Upper lobe of left lung (tissue), 6 donors: Measurements from ENCODE around the gene IPO9. TPM values are rescaled to one million over a fixed set of nuclear protein-coding genes. Genes with fewer than 3 reads are reported as not detected.
A peak's percentile ranks its signal among the peaks of the same experiment; 100 is the strongest.

Source experiments
- ATAC-seq, 2 donors: fragments of 200-7000 bp; cut with Tn5 transposase; one replicate each; pipeline ENCODE4 v1.9.1; 2022; ENCODE audit warnings: mild to moderate bottlenecking in 2 of 2, moderate library complexity in 2 of 2; ENCODE audit not compliant: low FRiP score in 2 of 2
- DNase-seq, 2 donors: peaks; one replicate each; pipeline ENCODE4 v3.0.0-alpha.2; 2019 to 2020
- H3K27ac ChIP-seq, 4 donors: fragments of 200-600 bp; sonication (generic); one replicate each; pipeline ENCODE4 v1.5.1; 2016 to 2019
- H3K27me3 ChIP-seq, 4 donors: fragments of 200-600 bp; sonication (generic); one replicate each; pipeline ENCODE4 v1.5.1; 2017 to 2019
- H3K36me3 ChIP-seq, 4 donors: fragments of 200-600 bp; sonication (generic); one replicate each; pipeline ENCODE4 v1.5.1; 2016 to 2019
- H3K4me1 ChIP-seq, 4 donors: fragments of 200-600 bp; sonication (generic); one replicate each; pipeline ENCODE4 v1.5.1; 2018 to 2019
- H3K4me3 ChIP-seq, 4 donors: fragments of 200-600 bp; sonication (generic); one replicate each; pipeline ENCODE4 v1.5.1; 2017 to 2019; ENCODE audit warnings: mild to moderate bottlenecking in 2 of 4, moderate library complexity in 1 of 4
- H3K9me3 ChIP-seq, 4 donors: fragments of 200-600 bp; sonication (generic); one replicate each; pipeline ENCODE4 v1.5.1; 2018 to 2019
- EP300 ChIP-seq, 4 donors: sonication (generic); formaldehyde crosslinking; IDR thresholded peaks; one replicate each; pipeline ENCODE4 v1.5.1; 2017; ENCODE audit warnings: antibody characterized with exemption in 4 of 4, control low read depth in 2 of 4
- POLR2A ChIP-seq, 4 donors: fragments of 450-650 bp; IDR thresholded peaks; one replicate each; pipeline ENCODE4 v1.5.1; 2016 to 2017; ENCODE audit warnings: antibody characterized with exemption in 4 of 4, mild to moderate bottlenecking in 2 of 4
- POLR2AphosphoS5 ChIP-seq, 2 donors: sonication (generic); formaldehyde crosslinking; IDR thresholded peaks; one replicate each; pipeline ENCODE4 v1.5.1; 2017; ENCODE audit warnings: antibody characterized with exemption in 2 of 2
- WGBS, 2 donors: methylation state at CpG; one replicate each; pipeline ENCODE4 v1.1.5; 2017 to 2018; 5-methylcytosine and 5-hydroxymethylcytosine counted together
- total RNA-seq, 6 donors: library from RNA; depleted of rRNA in 4 of 6; stranded (reverse); fragments of >200 nt in 4 of 6; gene quantifications; one replicate each; pipeline versions ENCODE4 v1.1.0 to v1.2.1, GENCODE V29; 2016 to 2021
- TF ChIP-seq, protein P1 (sequence below), 6 experiments: fragments of 450-650 bp in 4 of 6; fragments of 200-600 bp in 2 of 6; sonication (generic) in 2 of 6; IDR thresholded peaks; one replicate each; pipeline ENCODE4 v1.5.1; 2016 to 2019; ENCODE audit warnings: antibody characterized with exemption in 6 of 6
- donor health status: DM: no; HTN: no; CAD: no; lungs with moderate emphysema.
- donor health status: DM: no; HTN: yes; CAD: no; lungs with severe emphysema.

The IPO9 gene
- 10 to 100 TPM; 22.8 to 46.7 (median 35.7) TPM for total RNA-seq

DNA sequence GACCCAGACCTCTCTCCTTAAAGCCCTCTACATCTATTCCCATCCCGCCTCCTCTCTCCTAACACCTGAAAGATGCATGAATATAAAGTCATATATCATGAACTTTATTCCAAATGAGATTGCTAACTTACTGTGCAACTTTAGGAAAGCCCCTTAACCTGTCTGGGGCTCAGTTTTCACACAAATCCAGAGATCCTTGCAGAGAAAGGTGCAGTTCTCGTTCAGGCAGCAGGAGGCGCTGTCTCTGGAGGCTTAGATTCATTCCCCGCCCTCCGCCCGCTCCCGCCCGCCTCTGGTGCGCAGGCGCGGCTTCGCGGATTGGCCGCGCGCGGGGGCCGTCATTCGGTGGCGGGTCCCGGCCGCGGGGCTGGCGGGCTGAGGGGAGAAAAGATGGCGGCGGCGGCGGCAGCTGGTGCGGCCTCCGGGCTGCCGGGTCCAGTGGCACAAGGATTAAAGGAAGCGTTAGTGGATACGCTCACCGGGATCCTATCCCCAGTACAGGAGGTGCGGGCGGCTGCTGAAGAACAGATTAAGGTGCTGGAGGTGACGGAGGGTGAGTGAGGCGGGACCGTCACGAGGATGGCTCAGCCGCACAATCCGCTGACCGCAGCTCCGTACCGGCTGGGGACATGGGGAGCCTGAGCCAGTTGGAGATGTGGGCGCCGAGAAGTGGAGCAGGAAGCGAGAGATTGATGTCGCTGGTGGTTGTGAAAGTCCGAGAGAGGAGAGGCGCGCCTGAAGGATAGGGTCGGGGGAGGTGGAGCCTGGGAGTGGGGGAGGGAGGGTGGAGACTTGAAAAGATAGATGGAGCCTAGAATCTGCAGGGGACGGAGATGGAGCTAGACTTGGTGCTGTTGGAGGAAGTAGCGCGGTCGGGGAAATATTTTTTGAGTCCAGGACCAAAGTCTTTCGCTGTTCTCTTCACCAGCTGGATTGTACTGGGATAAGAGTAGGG, at the start of gene IPO9:
TSS of gene IPO9 (plus strand) at position 338 of the 955 bp plus-strand sequence. CDS start at position 391, 53 bp downstream.
- TF ChIP-seq POLR2AphosphoS5 (IDR thresholded peaks at IDR 0.05) = peak; percentile 17 to 85
- peak; percentile 10 to 84 (median 78) for TF ChIP-seq POLR2A (IDR thresholded peaks at IDR 0.05)
- TF ChIP-seq, protein P1, sequence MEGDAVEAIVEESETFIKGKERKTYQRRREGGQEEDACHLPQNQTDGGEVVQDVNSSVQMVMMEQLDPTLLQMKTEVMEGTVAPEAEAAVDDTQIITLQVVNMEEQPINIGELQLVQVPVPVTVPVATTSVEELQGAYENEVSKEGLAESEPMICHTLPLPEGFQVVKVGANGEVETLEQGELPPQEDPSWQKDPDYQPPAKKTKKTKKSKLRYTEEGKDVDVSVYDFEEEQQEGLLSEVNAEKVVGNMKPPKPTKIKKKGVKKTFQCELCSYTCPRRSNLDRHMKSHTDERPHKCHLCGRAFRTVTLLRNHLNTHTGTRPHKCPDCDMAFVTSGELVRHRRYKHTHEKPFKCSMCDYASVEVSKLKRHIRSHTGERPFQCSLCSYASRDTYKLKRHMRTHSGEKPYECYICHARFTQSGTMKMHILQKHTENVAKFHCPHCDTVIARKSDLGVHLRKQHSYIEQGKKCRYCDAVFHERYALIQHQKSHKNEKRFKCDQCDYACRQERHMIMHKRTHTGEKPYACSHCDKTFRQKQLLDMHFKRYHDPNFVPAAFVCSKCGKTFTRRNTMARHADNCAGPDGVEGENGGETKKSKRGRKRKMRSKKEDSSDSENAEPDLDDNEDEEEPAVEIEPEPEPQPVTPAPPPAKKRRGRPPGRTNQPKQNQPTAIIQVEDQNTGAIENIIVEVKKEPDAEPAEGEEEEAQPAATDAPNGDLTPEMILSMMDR (IDR thresholded peaks at IDR 0.05) = peak; percentile 89 to 97 (median 93)
- TF ChIP-seq EP300 (IDR thresholded peaks at IDR 0.05) = no peak
- 2% methylated on average over 33 to 53 of the region's 58 CpGs for WGBS, 2 donors
- Histone ChIP-seq H3K4me3 (peak within 1 kb of the TSS; percentile 77 to 97 (median 88)), H3K4me1 (peaks cover 25 to 41% (median 27%) of the 10 kb centered on the region in 4 donors), H3K9me3 (no peaks in the 10 kb centered on the region), H3K36me3 (no peaks in the 10 kb centered on the region), H3K27ac (peak within 1 kb of the TSS; percentile 90 to 95 (median 94)), H3K27me3 (no peaks in the 10 kb centered on the region)
- peak; percentile 95 to 98 for ATAC-seq
- peak; percentile 92 to 99 for DNase-seq

DNA sequence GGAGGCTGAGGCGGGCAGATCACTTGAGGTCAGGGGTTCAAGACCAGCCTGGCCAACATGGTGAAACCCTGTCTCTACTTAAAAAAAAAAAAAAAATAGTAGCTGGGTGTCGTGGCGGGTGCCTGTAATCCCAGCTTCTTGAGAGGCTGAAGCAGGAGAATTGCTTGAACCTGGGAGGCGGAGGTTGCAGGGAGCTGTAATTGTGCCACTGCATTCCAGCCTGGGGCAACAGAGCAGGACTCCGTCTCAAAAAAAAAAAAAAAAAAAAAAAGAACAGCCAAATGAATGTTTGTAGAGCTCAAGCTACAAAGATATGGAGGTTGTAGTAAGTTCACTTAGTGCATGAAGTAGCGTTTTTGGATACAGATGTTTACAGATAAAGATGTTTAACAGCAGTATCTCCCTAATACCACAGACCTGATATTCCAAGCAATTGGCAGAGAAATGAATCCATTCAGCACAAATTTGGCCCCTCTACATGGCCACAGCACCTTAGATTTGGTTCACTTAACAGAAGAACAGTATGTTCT, 49.5 kb upstream of the IPO9 start:
- H3K9me3 ChIP-seq = no peaks in the 10 kb centered on the region
- H3K36me3 ChIP-seq = peaks cover 0 to 35% (median 15%) of the 10 kb centered on the region in 4 donors
- WGBS, 2 donors = 79 to 86% methylated on average over 6 of the region's 6 CpGs
- peaks cover 0 to 8% (median 2%) of the 10 kb centered on the region in 4 donors for H3K4me1 ChIP-seq
- ATAC-seq (no peak), DNase-seq (no peak)
- peak overlapping the region in 2 of 4 donors; percentile 14 to 32 for H3K27ac ChIP-seq
- no peak overlapping the region for H3K4me3 ChIP-seq
- no peaks in the 10 kb centered on the region for H3K27me3 ChIP-seq
- TF ChIP-seq EP300 (IDR thresholded peaks at IDR 0.05) (no peak), POLR2A (IDR thresholded peaks at IDR 0.05) (no peak), POLR2AphosphoS5 (IDR thresholded peaks at IDR 0.05) (no peak)
- TF ChIP-seq, protein P1 (IDR thresholded peaks at IDR 0.05) = no peak

DNA sequence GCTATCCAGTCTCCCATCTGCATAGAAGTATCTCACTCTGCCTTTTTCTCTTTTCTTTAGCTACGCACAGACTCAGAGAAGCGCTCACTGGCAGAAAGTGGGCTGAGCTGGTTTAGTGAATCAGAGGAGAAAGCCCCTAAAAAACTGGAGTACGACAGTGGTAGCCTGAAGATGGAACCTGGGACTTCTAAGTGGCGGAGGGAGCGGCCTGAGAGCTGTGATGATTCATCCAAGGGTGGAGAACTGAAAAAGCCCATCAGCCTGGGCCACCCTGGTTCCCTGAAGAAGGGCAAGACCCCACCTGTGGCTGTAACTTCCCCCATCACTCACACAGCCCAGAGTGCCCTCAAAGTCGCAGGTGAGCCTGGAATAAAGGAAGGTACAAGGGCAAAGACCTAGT, 48.0 kb upstream of the IPO9 start:
- ATAC-seq = no peak
- no peak overlapping the region for H3K4me3 ChIP-seq

DNA sequence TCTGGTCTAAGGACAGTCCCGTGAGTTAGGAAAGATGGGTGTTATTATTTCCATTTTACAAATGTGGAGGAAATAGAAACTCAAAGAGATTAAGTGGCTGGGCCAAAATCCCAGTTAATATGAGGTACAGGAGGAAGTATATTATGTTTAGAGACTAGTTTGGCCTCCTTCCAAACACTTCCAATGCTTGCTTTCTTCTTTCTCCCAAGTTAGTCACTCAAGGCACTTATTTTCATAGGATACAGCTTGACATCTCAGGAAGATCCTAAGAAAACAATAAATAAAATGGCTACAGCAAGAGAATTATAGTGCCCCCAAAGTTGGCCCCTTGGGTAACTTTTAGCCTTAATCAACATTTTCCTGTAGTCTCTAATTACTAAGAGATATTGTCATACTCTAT, 47.5 kb upstream of the IPO9 start:
- WGBS, 2 donors = 38 to 52% methylated on average over 1 of the region's 1 CpG
- Histone ChIP-seq H3K4me3 (no peak overlapping the region), H3K27ac (no peak overlapping the region), H3K9me3 (no peaks in the 10 kb centered on the region), H3K4me1 (peaks cover 0 to 8% (median 2%) of the 10 kb centered on the region in 4 donors), H3K27me3 (no peaks in the 10 kb centered on the region), H3K36me3 (peaks cover 0 to 48% (median 17%) of the 10 kb centered on the region in 4 donors)
- TF ChIP-seq POLR2A (IDR thresholded peaks at IDR 0.05) = no peak
- TF ChIP-seq, protein P1 (IDR thresholded peaks at IDR 0.05) = no peak
- no peak for TF ChIP-seq EP300 (IDR thresholded peaks at IDR 0.05)
- TF ChIP-seq POLR2AphosphoS5 (IDR thresholded peaks at IDR 0.05) = no peak
- ATAC-seq (no peak), DNase-seq (no peak)

More for the DNA sequence above, 48.0 kb upstream of the IPO9 start:
- peak overlapping the region in 1 of 4 donors; percentile 8 for H3K27ac ChIP-seq
- WGBS, 2 donors = 93 to 97% methylated on average over 6 of the region's 6 CpGs
- H3K4me1 ChIP-seq = peaks cover 0 to 8% (median 2%) of the 10 kb centered on the region in 4 donors
- H3K27me3 ChIP-seq = no peaks in the 10 kb centered on the region
- peaks cover 0 to 43% (median 15%) of the 10 kb centered on the region in 4 donors for H3K36me3 ChIP-seq
- no peaks in the 10 kb centered on the region for H3K9me3 ChIP-seq
- TF ChIP-seq EP300 (IDR thresholded peaks at IDR 0.05) (no peak), POLR2A (IDR thresholded peaks at IDR 0.05) (no peak), POLR2AphosphoS5 (IDR thresholded peaks at IDR 0.05) (no peak)
- TF ChIP-seq, protein P1 (IDR thresholded peaks at IDR 0.05) = no peak
- no peak for DNase-seq
